NCI-H524 (cell line): Measurements from ENCODE around the gene KIF6.
"Not testable (repeated sequence)": the region's sequence is repeated elsewhere in the genome, so short reads cannot be mapped to it uniquely, and the experiment has no call there.

Source experiments
- DNase-seq, 2 experiments: peaks; one replicate each; lab custom pipeline; 2025; lab: John Stamatoyannopoulos, UW

Gene KIF6

DNA sequence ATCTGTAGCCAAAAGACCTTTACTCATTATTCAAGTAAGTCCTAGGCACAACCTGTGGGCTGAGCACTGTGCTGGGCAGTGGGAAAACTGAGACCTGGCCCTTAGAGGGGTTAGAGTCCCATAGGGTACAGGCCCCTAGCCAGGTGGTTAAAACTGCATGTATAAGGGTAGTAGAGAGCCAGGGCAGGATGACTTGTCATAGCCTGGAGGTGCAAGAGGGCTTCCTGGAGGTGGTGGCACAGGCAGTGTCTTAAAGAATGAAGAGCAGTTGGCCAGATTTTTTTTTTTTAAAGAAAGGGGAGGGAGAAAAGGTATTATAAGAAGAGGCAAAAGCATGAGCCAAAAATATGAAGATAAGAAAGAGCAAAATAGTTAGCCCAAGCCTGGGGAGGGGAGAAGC lies 226.2 kb downstream of the KIF6 start:
- no peak for DNase-seq

DNA sequence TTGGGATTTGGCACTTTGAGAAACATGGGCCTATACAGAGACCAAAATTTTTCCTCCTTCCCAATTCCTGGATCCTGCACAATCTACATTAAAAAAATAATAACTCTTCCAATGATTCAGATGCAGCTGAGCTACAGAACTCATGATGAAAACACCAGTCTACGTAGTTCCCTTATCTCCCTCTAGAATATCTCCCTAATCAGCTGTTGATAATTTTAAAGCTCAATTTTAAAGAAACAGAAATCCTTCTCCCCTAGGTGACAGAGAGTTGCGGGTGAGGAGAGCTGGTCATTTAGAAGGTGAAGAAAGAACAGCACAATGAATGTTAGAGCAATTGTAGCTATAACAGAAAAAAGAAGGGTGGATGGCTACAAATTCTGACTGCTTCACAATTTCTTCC lies 227.1 kb downstream of the KIF6 start:
- DNase-seq = no peak

DNA sequence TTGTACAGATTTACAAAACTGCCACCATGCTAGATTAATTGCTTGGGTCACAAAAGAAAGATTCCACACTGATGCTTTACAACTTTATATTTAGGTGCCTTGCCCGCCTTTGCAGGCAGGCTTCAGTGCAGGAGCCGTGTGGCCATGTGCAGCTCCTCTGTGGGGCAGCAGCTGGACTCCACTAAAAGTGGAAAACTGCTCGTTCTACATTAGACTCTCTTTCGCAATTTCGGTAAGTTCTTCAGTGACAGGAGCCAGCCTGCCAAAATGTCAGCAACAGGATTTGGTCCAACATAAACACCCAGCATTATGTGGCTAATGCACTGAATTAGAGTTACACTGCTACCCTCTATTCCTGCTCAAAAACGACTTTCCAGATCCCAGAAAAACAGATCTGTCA lies 228.3 kb downstream of the KIF6 start:
- no peak for DNase-seq

DNA sequence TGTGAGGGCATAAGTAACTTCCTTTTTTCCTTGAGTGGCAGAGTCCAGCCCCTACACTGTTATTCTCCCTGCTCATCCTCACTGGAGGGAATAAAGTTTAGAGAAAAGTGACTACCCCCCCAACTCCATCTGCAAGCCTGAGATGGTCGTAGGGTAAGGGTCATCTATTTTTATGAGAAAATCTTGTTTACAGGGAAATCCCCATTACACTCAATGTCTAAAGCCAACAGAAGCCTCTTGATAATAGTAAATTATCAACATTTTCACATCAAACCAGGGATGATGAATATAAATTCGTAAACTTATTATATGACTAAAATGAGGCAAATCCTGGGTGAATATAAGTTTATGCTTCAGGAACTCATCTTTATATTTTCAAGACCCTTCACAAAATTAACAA lies 228.8 kb downstream of the KIF6 start:
- no peak for DNase-seq

DNA sequence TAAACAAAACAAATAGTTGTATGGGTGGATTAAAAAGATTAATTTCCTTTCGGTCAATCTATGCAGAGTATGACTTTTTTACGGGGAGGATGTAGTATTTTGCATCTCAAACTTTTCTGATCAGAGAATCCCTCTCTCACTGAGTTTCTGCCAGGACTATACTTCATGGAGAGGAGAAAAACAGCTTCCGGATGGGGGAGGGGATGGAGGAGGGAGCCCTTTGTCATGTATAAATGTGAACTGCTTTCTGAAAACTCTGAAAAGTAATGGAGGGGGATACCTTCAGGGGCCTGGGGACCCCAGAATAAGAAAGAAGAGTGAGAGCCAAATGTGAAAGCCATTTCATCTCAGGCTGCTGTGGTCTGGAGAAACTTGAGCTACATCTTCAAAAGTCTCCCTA lies 229.6 kb downstream of the KIF6 start:
- no peak for DNase-seq

DNA sequence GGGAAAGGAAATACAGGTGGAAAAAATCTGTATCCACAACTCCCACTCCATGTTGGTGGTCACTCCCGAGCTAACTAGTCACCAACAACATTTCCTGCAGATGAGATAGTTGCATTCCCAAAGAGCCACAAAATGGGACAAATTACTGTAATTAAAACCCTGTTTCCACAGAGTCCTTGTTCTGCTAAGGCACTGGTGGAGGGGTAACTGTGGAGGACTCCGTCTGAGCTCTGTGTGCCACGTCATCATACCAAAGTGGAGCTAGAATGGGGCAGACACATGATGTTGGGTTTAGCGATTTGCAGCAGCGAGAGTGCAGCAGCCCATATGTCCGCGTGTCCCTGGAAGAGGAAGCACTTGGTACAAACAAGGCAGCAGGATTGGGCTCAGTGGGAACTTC lies 230.2 kb downstream of the KIF6 start:
- no peak for DNase-seq

DNA sequence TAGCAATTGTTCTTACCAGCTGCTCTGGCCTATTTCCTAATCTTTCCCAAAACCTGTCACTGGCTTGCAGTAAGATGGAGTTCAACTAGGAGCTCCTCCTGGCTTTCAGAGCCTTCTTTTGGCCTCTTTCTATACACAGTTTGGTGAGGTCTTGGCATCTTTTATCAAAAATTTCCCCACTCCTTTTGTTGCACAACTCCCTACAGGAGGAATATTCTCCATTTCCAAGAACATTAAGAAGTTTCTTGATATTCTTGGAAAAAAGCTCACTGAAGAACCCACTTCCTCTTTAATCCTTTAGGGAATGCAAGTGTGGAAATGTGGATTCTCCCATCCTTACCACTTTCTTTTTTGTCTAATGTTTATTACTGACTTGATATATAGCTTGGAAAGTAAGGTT lies 231.4 kb downstream of the KIF6 start:
- no peak for DNase-seq

DNA sequence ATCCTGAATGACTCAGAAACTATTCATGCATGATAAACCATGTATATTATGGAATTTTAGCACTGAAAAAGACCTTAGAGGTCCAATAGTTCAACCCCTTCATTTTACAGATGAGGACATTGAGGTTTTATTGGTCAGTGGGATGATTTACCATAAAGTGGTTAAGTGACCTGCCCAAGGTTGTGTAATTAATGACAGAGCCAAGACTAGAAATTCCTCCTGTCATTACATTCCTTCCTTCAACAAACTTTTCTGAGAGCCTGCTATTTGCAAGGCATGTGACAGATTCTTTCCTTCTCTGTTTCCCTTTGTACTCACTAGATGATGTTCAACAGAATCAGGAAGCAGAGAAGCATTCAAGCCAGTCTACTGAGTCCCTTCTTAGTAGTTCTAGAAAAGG lies 232.0 kb downstream of the KIF6 start:
- no peak for DNase-seq

DNA sequence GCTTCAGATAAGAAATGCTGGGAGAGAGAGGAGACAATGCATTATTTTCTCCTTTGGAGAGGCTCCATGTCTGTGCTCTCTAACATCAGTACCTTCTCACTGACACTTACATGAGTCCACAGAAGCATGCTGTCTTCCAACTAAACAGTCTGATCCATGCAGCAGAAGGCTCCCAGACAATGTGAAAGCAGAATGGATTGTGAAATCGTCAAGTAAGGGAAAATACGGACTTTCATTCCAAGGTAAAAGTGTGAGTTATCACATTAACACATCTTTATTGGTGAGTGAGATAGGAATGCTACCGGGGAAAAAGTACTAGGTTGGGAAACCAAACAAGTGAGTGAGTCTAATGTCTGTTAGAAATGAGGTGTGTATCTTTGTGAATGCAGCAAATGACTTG lies 235.1 kb downstream of the KIF6 start:
- DNase-seq = no peak

DNA sequence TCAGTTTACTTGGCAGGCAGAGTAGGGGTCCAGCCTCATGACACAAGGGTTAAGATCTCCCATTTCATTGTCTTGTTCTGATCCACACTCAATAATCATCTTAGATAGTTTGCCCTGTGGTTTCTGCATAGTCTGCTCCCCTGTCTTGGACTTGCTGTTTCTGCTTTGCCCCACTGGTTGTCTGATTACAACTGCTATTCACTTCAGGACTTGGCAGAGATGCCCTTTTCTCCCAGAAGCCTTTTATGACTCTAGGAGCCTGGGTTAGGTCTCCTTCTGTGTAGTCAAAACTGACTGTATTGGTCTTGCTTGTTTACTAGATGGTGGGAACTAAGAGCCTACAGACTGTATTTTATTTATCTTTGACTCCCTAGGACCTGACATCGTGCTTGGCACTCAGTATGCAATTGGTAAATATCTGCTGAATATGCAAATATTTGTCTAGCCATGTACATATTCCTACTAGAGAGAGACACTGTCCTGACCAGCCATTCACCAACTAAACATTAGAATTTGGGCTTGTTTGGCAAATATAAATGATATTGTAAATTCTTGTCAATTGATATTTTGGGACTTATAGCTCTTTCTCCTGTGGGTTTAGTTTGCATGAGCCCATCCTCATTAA lies 236.8 kb downstream of the KIF6 start:
- no peak for DNase-seq

DNA sequence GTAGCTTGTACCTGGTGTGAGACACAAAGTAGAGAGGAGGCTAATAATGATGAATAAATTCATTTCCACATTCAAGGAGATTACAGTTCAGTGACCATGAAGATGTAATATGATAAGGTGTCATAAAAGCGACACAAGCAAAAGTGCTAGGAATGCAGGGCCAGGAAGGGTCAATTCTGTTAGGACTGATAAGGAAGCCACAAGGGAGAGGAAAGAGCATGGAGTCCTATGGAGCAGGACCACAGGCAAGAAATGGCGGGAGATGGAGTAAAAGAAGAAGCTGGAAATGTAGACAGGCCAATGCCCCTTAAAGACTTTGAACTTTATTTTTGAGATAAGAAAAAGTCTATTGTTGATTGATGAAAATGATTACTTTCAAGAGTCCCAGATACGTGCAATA lies 240.9 kb downstream of the KIF6 start:
- no peak for DNase-seq

DNA sequence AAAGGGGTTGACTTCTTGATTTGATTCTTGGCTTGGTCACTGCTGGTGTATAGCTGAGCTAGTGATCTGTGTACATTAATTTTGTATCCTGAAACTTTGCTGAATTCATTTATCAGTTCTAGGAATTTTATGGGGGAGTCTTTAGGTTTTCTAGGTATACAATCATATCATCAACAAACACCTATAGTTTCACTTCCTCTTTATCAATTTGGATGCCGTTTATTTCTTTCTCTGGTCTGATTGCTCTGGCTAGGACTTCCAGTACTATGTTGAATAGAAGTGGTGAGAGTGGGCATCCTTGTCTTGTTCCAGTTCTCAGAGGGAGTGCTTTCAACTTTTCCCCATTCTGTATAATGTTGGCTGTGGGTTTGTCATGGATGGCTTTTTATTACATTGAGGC lies 245.4 kb downstream of the KIF6 start:
- DNase-seq = not testable (repeated sequence)

DNA sequence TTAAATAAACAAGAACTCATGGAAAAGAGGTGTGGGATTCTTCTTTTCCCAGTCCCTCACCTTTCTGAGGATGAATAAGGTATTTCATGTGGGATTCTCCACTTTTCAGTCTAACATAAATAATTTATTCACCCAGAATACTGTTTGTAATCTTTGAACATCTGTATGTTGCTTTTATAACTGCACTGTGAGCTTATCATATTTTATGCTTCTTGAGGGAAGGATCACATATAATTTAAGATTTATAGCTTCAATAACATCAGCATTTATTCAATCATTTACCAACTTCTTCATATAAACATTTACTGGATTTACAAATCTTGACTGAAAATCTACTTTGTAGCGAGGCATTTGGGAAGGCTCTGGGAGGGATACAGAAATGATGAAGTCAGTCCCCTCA lies 248.5 kb downstream of the KIF6 start:
- DNase-seq = no peak

DNA sequence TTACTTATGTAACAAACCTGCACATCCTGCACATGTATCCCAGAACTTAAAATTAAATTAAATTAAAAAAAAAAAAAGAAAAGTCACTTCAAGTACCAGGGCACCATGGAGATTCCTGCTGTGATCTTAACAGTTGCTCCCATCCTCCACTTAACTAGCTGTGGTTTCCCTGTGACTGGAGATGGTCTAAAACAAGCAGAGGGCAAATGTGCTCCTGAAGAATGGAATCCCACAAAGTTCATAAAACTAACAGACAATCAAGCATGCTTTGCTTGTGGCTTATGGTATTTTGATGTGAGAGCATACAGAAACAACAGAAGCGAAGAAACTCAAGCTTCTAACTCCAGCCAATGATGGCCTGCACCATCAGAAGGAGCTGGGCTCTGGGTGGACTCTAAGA lies 249.1 kb downstream of the KIF6 start:
- DNase-seq = no peak

DNA sequence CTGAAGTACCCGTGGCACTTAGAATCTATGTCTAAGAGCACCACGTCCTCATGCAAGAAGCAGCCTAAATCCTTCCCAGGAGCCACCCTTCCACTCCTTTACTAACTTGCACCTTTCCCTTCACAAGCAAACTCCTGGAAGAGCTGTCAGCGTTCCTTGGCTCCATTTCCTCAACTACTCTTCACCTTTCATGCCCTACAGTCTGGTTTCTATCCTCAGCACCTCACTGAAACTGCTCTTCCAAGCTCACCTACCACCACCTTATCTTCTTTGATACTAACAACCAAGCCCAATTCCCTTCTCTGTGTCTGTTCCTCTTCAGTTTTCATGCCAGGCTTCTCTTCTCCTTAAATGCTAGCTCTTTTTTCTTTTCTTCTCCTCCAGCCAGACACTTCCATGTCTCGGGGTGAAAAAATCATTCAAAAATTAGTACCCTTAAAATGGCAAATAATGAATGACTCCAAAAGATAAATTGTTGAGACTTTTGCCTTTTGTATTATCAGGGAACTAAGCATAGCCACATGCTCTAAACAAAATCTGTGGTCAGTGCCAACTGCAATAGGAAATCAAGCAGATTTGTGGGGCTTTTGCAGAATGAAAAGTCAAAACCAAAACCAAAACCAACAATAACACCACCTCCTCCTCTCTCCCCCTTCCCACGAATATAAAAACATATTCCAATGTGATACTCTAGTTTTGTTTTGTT lies 253.1 kb downstream of the KIF6 start:
- no peak for DNase-seq

DNA sequence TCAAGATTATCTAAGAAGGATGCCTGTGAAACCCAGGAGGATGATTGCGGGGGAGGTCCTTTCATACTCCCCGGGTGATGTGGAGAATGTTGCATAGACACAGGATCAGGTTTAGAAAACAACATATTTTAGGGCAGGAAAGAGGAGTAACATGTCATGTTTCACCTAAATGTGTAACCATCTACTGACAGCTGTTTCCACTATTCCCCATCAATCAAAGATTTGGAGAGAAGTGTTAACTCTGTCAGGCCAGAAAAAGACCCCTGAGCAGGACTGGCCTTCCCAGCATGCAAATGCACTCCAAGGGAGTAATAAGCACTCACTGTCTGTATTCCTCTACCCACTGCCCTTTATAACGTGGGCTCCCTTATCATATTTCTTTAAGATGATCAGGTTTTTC lies 254.7 kb downstream of the KIF6 start:
- no peak for DNase-seq

DNA sequence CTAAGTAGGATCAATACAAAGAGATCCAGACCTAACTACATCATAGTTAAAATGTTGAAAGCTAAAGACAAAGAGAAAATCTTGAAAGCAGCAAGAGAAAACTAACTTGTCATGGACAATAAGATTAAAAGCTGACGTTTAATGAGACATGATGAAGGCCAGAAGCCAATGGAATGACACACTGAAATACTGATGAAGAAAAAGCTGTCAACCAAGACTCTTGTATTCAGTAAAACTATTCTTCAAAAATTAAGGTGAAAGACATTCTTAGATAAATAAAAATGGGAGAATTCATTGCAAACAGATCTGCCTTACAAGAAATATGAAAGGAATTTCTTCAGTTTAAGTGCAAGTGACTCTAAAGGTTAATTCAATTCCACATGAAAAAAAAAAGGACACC lies 256.8 kb downstream of the KIF6 start:
- no peak for DNase-seq

DNA sequence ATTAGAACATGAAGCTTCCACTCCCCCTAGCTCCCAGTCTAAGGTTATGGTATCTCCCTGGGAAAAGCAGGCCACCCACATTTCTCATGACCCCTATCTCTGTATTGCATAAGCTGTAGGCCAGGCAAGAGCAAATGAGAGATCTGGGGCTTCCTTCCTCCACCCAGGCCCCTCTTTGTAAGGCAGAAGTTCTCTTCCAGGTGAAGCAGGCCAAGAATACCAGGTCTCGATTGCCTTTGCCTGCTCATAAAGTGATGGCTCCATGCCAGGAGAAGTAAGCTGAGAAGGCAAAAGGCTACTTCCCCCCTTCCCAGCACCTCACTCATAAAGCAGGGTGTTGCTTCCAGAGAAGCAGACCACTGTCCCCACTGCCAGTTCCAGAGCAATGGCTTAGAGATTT lies 258.6 kb downstream of the KIF6 start:
- no peak for DNase-seq

DNA sequence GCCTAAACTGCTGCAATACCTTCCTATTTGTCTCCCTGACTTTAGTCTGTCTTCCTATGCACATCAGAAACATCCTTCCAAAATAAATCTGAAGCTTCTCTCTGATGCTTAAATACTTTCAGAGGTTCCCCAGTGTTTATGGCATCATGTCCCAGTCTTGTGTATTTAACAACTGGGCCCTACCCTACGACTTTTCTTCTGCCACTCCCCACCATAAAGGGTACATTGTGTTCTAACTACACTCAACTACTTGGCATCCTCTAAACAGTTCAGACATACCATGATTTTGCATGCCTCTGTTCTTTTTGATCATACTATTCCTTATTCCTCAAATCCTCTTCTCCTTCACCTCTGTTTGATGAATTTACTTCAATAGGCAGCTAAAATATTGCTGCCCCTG lies 259.7 kb downstream of the KIF6 start:
- no peak for DNase-seq

DNA sequence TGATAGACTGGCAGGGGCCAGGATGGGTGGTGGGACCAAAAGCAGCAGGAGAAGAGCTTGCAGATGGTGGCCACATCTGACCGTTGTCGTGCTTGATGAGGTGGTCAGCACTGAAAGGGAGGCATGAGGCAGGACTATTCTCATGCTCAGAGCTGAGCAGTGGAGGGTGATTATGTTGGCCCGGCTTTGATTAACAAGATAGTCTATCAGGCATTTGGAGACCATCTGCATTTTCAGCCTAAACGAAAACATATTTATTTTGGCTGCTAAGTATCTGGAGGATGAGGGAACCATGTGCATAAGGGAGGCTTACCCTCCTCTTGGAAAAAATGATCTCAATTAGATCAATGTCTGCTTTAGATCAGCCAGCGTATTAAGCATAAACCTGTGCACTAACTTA lies 261.1 kb downstream of the KIF6 start:
- DNase-seq = no peak

DNA sequence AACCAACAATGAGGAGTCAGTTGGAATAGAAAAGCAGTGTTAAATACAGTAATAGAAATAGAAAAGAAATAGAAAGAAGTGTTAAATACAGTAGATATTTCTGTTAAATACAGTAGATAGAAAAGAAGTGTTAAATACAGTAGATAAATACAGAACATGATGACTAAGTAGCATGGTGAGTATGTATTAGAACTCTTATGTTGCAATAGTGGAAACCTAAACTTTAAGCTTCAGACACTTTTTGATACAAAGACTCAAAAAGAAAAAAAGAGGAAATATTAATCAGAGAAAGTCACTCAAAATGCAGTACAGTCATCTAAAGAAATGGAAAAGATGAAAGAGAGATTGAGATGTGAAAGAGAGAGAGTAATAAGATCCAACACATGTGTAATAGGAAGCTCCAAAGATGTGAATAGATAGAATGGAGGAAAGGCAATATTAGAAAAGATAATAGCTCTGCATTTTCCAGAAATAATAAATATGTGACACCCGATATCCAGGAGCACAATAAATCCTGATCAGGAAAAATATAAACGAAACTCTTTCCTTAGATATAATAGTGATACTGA lies 271.2 kb downstream of the KIF6 start:
- no peak for DNase-seq

DNA sequence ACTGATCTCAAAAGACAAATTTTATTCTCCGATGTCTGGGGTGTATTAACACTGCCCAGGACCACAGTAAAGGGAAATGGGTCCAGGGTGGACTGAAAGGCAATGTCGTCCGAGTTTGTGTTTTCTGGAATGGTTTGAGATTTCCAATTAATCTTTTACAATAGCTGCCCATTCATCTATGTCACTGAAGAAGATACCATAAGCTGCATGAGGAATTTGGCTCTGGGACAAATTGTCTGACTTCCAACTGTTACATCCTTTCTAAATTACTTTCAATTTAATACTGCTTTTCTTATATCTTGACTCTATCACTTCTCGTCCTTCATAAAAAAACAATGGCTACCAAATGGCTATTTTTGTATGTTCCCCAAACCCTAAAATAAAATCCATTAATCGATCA lies 272.0 kb downstream of the KIF6 start:
- DNase-seq = no peak

DNA sequence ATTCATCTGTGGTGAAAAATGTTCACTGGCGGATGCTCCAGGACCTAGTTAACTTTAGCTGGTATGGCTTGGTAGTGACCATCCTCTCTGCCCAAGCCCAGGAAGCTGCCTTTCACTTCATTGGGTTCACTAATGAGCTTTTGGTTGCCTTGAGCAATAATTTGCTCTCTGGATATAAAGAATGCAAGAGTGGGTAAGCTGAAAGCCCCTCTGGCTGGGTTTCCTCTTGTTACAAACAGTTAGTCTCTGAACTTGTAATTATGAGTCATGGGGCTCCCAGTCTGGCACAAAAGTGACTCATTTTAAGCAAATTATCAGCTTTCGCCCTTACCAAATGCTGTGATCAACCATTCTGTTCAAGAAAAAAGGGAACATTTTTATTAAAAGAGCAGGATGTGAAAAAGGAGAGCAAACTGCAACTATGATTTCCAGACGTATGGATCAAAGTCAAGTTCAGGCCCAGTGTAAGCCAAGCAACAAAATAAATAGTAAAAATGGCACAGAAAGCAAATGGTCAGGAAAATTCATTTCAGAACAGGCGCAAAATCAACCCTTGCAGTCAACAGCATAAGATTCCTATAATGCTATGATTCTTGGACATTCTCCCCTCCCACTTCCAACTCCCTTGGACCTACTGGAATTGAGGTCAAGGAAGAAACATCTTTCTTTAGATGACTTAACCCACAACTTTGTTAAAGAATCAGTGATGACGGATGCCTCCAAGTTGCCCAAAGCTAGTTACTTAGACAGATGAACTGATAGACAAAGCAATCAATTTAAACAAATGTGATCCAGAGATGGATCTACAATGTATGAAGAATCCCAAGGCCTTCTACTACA lies 272.7 kb downstream of the KIF6 start:
- no peak for DNase-seq
